Cardiac fibroblast (primary cell): Measurements from ENCODE around the gene NAA38.
A peak's percentile ranks its signal among the peaks of the same experiment; 100 is the strongest.

Source experiments
- DNase-seq, 2 donors: peaks; one replicate each; pipeline versions ENCODE4 v3.0.0 to v3.0.0-alpha.2; 2010; ENCODE audit warnings: low read depth in 2 of 2
- H3K4me3 ChIP-seq, 2 donors: replicated peaks in 1 of 2; 1 replicate in 1 of 2; 2 replicates in 1 of 2; pipeline ENCODE4 v1.5.1; 2011; ENCODE audit warnings: low read depth in 2 of 2, low read length in 2 of 2, mild to moderate bottlenecking in 2 of 2, moderate library complexity in 1 of 2
- CTCF ChIP-seq: IDR thresholded peaks from one replicate; pipeline ENCODE4 v1.5.1; 2011; ENCODE audit warnings: low read depth, mild to moderate bottlenecking, low read length, inconsistent platforms

NAA38 gene

GRCh38 chr17:7831233-7831632 lies 26.1 kb downstream of the NAA38 start:
- no peak for DNase-seq
- no peak for TF ChIP-seq CTCF
- no peak overlapping the region for H3K4me3 ChIP-seq

- TF ChIP-seq CTCF = no peak
- H3K4me3 ChIP-seq = no peak overlapping the region
- no peak for DNase-seq
These were observed 26.7 kb downstream of the NAA38 start for GRCh38 chr17:7830616-7831015.

- TF ChIP-seq CTCF = peak; percentile 18
- H3K4me3 ChIP-seq = no peak overlapping the region
- DNase-seq = peak; percentile 32 to 53
These were observed 32.0 kb downstream of the NAA38 start for GRCh38 chr17:7825206-7825990.

- TF ChIP-seq CTCF = no peak
- no peak overlapping the region for H3K4me3 ChIP-seq
- DNase-seq = no peak
These were observed 33.1 kb downstream of the NAA38 start for GRCh38 chr17:7824021-7824924.

- H3K4me3 ChIP-seq = no peak overlapping the region
- no peak for TF ChIP-seq CTCF
- no peak for DNase-seq
These were observed 33.8 kb downstream of the NAA38 start for GRCh38 chr17:7823581-7824001.

GRCh38 chr17:7822126-7822525 lies 35.2 kb downstream of the NAA38 start:
- TF ChIP-seq CTCF = no peak
- H3K4me3 ChIP-seq = no peak overlapping the region

More at GRCh38 chr17:7822126-7822525, 35.2 kb downstream of the NAA38 start:
- DNase-seq = no peak
